ENCODE data around the gene GPR137B.

The GPR137B gene

DNA sequence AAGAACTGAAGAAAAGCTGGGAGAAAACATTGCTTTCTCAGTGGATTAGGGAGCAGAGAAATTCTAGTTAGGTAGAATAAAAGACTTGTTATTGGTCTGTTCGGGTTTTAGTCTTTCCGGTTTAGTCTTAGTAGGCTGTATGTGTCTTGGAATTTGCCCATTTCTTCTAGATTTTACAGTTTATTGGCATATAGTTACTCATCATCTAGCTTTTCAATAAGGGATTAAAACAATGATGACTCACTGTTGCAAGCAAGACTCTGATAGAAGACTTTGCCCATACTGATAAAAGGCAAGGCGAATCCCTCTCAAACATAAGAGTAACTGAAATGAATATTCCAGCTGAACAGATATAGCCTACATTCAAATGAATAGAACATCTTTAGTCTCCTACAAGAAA, 62.3 kb downstream of the GPR137B start:
- DNase-seq = no peak

DNA sequence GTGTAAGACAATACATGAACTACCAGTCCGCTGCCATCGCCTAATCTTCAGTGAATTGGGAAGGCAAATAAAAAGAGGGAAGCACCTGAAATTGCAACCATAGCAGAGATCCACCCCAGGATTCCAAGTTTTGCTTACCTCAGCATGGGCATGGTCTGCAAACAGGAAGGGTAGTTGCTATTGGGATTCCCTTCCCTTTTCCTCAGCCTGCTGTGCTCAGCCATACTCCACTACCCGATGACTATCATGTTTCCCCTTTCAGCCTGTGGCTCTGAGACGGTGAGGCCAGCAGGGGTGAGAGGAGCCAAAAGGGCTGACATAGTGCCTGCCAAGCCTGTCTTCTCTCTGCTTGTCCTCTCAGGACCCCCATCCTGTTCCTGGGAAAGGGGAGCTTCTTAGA, 64.2 kb downstream of the GPR137B start:
- peak; percentile 87 to 94 (median 92) for DNase-seq

DNA sequence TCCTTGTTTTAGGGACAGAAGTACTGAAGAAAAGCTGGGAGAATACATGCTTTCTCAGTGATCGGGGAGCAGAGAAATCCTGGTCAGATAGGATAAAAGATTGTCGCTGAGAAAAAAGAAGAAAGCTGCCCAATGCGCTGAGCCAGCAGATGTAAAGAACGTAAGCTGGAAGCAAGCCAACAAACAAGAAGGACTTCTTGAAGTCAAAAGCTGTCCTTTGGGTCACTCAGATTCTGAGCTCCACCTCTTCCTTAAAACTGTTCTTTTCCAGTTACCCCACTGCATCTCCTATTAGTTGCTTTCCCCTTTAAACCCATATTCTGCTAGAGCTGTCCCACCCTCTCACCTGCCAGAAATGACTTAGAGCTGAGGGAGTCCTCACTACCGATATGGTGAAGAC, 64.8 kb downstream of the GPR137B start:
- DNase-seq = peak; percentile 46 to 90 (median 68)

DNA sequence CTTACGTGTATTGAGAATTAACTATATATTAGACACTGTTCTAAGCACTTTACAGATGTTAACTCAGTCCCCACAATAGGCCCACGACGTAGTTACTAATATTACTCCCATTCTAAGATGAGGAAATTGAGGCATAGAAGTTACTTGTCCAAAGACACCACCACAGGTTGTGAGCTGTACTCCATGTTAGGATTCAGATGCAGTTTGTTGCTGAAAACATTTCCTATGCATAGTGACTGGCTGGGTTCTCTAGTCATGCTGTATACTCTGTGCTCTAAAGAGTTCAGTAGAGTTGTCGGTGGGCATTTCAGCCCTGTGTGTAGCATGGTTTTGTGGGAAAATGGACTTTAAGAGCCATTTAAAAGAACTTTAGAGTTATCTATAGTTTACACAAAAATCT, 65.2 kb downstream of the GPR137B start:
- DNase-seq = no peak

DNA sequence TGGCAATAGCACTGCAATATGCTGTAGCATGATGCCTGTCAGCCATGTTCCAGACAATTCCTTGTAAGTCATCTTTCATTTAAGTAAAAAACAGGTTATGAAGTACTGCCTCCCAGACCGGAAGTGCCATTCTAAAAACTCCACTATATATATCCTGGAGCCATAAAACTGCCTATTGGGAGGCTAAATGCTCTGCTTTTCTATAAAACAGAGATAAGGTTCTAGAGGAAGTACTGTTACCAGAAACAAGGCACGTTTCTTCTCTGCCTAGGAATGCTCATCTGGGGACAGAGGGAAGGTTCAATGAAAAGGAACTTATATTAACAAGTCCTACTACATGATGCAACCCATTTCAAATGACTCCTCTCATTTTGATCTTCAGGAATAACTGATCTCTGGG, 66.8 kb downstream of the GPR137B start:
- DNase-seq = no peak

DNA sequence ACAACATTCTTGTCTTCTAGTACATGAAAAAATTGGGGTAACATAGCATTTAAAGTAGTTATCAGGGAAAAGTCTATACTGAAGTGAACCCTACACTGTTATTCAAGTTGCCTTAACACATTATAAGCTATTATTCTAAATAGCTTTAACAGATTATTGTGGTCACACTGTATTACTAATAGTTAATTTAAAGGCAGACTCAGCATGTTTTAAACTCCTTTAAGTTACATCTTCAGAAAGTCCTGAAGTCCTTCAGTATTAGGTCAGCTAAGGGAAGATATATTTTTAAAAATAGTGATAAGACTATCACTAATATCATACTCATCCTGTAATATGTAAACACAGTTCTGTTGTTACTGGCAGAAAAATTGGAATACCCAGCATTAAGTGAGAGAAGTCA, 67.4 kb downstream of the GPR137B start:
- no peak for DNase-seq

DNA sequence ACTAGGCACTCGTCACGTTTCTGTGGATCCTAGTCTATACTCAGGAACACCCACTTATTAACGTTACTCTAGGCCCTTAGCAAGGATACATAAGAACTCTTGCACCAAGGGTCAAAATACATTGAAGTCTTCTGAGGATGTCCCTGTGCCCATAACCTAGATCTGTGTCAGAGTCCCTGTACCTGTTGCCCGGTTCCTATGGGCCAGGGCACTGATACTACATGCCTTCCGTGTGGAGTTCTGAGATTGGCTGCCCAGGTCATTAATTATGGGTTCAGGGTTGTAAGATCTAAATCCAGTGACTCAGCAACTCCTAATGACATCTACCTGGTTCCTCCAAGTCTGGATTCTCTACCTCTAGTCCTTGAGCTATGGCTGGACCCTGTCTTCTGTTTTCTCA, 69.5 kb downstream of the GPR137B start:
- no peak for DNase-seq

DNA sequence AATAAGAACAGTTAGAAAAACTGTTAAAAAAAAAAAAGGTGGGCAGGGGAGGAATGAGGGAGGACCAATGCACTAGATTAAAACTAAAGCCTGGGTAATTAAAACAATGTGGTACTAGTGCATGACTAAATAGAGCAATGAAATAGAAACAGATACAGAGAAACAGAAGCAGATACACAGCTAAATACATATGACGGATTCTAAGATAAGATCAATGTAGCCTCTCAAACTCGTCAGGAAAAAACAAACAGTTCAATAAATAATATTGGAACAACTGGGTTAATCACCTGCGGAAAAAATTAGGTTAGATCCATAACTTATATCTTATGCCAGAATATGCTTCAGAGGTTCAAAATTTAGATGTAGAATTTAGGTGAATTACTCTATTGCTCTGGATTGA, 71.2 kb downstream of the GPR137B start:
- no peak for DNase-seq

DNA sequence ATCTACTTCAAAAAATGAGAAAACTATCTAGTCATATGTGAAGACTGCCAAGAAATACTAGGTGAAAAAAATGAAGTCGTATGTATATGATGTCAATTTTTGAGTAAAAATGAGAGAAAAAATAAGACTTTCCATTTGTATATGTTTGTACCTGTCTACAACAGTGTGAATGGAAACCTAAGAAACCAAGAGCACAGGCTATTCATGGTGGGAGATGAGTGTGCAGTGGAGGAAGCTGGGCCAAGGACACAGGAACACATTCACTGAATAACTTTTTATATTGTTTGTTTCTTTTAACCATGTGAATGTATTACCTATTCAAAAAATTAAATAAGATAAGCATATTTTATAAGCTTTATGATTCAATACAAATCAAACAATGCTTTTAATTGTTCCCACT, 72.4 kb downstream of the GPR137B start:
- DNase-seq = no peak

DNA sequence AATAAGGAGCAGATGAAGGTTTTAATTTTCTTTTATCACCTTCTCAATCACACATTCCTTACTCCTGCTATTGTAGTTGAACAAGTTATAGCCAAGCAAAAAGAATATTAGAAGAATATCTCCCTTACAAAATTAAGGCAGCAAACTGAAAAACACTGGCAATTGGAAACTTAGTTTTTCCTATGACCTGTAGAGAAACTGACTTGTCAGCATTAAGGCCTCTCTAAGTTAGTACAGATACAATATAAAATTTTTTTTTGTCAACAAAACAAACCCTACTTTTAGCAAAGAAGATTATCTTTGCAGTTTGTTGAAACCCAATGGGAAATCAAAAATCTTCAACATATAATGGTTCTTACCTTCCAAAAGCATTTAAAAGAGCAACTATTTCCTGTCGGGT, 78.1 kb downstream of the GPR137B start:
- no peak for DNase-seq

DNA sequence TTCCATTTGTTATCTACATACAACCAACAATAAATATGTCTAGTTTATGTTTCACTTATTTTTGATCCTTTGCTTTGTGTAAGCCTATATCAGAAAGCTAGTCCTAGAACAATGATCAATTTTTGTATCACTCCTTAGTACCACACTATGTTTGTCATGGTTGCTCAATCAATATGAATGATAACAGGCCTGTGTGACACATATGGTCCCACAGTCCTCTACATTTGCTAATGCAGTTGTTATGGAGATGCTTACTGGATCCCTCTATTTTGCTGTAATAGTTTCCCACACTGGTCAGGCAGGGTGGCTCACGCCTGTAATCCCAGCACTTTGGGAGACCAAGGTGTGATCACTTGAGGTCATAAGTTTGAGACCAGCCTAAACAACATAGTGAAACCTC, 80.3 kb downstream of the GPR137B start:
- no peak for DNase-seq

DNA sequence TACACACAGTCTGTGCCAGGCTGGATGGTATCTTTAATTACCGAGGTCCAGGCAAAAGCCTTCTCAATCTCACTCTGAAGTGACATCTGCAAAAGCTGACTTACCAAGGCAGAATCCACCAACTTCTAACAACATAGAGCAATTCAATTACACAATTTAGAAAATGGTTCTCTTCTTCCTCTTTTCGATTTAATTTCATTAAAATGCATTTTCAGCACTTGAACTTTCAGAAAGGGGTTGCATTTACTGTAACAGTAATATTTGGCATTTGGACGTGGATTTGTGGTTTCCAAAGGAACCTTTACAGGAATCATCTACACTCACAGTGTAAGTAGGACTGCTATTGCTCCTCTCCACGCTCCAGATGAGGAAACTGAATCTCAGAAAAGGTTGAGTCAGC, 86.1 kb downstream of the GPR137B start:
- DNase-seq = peak; percentile 23 to 77 (median 54)

DNA sequence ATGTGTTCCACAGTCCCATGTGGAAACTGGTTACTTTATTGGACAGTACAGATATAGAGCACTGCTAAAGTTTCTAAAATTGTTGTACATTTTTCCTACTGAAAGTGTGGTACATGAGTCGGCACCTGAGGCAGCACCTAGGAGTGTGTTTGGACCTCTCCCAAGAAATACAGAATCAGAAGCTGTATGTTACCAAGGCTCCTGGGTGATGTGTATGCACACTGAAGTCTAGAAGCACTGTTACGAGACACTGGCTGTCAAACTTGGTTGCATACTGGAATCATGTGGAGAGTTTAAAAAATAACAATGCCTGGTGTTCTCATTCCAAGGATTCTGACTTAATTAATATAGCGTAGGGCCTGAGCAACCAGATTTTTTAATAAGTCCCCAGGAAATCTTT, 92.8 kb downstream of the GPR137B start:
- DNase-seq = no peak

DNA sequence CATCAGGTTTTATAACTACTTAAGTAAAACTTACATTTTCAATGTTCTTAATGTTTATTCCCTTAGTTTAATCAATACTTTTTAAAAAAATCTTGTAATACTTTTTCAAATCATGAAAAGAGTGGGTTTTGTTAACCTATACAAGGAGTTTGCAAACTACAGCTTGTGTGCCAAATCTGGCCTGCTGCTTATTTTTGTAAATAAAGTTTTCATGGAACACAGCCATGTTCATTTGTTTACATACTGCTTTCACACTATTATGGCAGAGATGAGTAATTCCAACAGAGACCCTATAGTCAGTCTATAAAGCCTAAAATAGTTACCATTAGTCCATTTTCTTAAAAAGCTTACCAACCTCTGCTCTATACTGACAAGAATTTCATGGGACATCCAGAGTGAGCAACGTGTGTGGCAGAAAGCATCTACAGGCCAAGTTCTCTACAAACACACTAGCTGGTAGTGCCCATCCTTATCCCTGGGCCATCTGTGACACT, 96.8 kb downstream of the GPR137B start:
- no peak for DNase-seq

DNA sequence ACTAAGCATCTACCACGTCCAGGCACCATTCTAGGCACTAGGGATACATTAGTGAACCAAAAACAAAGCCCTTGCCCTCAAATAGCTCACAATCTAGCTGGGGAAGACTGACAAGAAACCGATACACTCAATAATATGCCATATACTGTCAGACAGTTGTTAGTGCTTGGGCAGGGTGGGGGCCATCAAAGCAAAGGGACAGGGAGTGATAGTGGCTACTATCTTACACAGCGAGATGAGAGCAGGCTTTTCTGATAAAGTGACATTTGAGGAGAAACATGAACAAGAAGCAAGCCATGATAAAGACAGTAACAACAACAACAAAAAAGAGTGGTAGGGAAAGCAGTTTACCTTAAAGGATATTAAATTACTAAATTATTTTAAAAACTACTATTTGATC, 98.3 kb downstream of the GPR137B start:
- no peak for DNase-seq

DNA sequence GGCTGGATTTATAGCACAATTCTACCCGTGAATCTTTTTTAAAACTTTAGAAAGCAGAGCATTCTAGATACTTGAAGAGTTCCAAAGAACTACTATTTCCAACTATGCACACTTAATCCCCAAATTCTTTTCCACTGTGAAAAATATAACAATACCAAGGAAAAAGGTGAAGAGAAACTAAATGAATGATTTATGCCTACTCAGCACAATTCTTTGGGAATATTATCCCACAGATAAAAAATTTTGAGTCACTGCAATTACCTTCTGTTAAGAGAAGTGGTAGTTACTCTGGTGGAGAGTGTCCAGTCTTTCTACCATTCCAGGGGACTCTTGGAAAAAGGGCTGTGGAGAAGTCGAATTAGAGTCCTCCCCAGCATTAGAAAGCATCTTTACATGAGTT, 100.2 kb downstream of the GPR137B start:
- no peak for DNase-seq

DNA sequence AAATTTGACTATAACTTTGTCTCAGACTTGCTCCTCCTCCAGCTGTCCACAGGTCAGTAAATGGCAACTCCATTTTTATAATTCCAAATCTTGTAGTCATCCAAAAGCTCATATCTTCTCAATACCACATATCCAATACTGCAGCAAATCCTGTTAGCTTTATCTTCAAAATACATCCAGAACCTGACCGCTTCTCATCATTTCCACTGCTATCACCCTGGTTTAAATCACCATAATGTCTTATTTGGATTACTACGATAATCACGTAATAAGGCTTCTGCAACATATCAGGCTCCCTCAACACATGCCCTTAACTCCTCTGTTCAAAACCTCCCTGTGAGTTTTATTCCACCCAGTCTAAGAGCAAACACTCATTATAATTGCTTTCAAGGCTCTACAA, 104.9 kb downstream of the GPR137B start:
- no peak for DNase-seq

DNA sequence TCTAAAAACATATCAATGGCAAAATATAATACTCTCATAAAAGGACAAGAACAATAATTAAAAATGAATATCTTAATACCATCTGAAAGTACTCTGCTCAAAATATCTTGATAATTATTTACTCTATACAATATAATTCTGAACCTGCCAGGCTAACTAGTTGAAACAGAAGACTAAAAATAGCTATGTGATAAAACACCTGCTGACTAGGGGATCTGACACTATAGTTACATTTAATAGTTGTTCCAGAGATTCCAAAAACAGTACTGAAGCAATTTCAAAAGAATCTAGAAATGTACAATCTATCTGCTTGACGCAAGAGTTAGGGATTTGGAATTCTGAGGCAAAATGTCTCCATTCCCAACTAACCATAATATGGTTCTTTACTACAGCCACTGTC, 109.2 kb downstream of the GPR137B start:
- DNase-seq = no peak

DNA sequence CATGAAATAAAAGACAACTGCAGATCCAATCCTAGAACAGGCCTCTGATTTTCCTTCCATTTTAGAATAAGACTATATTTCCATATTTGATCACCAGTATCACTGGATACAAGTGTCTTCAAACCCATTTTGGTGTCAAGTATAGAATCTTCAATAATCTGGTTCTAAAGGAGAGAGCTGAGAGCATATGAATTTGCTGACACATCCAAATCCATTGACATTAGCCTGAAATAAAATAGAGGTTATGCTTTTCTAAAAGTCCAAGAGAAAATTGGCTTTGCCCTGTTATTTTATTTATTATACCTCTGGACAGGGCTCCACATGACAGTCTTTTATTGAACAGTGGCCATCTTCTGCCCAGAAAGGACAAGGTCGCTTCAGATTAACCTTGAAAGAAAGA, 110.8 kb downstream of the GPR137B start:
- DNase-seq = no peak

DNA sequence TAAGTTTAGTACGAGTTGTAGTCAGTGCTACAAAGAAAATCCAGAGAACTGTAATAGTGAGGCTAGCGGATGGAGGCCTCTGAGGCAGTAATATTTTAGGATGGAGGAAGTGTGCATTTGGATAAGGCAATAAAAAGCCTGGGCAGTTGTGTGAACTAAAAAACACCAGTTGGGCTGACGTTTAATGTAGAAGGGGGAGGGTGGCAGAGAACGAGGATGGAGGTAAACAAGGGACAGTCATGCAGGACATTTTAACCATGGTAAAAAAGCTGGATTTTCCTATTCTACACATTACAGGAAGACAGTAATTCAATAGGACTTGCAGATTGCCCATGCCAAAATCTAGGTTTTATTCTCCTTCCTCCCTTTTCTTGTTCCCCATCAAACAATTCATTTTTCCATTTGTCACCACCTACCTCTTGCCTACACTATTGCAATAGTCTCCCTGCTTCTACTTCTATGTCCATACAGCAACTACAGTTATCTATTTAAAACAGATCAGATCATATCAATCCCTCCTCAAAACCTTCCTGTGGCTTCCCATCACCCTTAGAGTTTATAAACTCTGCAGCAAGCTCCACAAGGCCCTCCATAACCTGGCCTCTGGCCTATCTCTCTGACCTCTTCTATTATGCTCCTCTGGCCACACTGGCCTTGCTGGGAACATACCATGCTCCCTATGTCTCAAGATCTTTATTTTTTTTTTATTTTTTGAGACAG, 111.7 kb downstream of the GPR137B start:
- no peak for DNase-seq

DNA sequence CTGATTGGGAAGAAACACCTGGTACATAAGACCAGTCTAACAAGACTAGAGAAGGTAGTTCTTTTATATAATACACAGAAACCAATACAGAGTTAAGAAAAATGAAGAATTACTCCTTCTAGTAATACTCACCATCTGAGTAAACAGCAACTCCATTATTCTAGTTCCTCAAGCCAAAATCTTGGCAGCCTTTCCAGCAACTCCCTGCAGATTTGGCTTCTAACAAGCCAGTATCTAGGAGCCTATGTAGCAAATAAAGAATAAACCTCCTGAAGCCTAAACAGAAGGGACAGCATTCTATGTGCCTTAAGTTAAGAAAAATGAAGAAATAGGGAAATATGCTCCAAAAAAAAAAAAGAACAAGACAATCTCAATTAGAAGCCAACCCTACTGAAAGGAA, 114.9 kb downstream of the GPR137B start:
- DNase-seq = no peak

DNA sequence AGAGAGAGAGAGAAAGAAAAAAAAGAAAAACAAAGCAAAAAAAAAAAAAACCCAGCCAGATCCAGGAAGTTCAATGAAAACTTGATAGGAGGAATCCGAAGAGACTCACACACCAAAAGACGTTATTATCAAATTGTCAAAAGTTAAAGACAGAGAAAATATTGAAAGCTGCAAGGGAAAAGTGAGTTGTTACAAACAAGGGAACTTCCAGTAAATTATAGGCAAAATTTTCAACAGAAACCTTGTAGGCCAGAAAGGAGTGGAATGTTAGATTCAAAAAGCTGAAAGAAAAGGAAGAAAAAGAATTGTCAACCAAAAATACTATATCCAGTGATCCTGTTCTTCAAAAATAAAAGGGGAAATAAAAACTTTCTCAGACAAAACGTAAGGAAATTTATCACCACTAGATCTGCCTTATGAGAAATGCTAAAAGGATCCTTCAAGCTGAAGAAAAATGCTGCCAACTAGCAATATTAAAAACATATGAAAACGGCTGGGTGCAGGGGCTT, 115.8 kb downstream of the GPR137B start:
- no peak for DNase-seq

Data from suppressor macrophage (primary cell).